Peyer's patch (tissue), 4 donors: ENCODE data around the gene SSPN. TPM values are rescaled to one million over a fixed set of nuclear protein-coding genes. Genes with fewer than 3 reads are reported as not detected.

Experiments
- DNase-seq, 3 donors: peaks; one replicate each; pipeline ENCODE4 v3.0.0-alpha.2; 2017 to 2019
- H3K27ac ChIP-seq, 4 donors: fragments of 200-600 bp; sonication (generic); one replicate each; pipeline ENCODE4 v1.5.1; 2016 to 2019
- H3K27me3 ChIP-seq, 2 donors: fragments of 200-600 bp; sonication (generic); one replicate each; pipeline ENCODE4 v1.5.1; 2019
- H3K36me3 ChIP-seq, 3 donors: fragments of 200-600 bp; sonication (generic); one replicate each; pipeline ENCODE4 v1.5.1; 2016 to 2019
- H3K4me1 ChIP-seq, 4 donors: fragments of 200-600 bp; sonication (generic); one replicate each; pipeline ENCODE4 v1.5.1; 2016 to 2019
- H3K4me3 ChIP-seq, 4 donors: fragments of 200-600 bp; sonication (generic); 1 replicate in 3 of 4; 2 replicates in 1 of 4; pipeline ENCODE4 v1.5.1; 2016 to 2019; ENCODE audit warnings: mild to moderate bottlenecking in 1 of 4
- H3K9me3 ChIP-seq, 4 donors: fragments of 200-600 bp; sonication (generic); one replicate each; pipeline ENCODE4 v1.5.1; 2016 to 2019; ENCODE audit warnings: mild to moderate bottlenecking in 1 of 4
- CTCF ChIP-seq, 6 experiments: fragments of 450-650 bp in 4 of 6; fragments of 200-600 bp in 2 of 6; sonication (generic) in 1 of 6; IDR thresholded peaks; one replicate each; pipeline ENCODE4 v1.5.1; 2017 to 2019; ENCODE audit warnings: antibody characterized with exemption in 6 of 6, mild to moderate bottlenecking in 3 of 6, moderate library complexity in 1 of 6
- POLR2A ChIP-seq, 2 donors: fragments of 450-650 bp; IDR thresholded peaks; one replicate each; pipeline ENCODE4 v1.5.1; 2017; ENCODE audit warnings: antibody characterized with exemption in 2 of 2, mild to moderate bottlenecking in 2 of 2, moderate library complexity in 2 of 2
- total RNA-seq, 4 donors: library from RNA; depleted of rRNA; stranded (reverse); fragments of >200 nt; gene quantifications; one replicate each; pipeline ENCODE4 v1.1.0, GENCODE V29; 2016

The SSPN gene
- total RNA-seq, 4 donors from 2014 or later: 3.0 to 10.9 (median 6.5) TPM

- H3K27me3 ChIP-seq: no peaks in the 10 kb centered on the region
Measured at GRCh38 chr12:26297396-26298070, 102.2 kb downstream of the SSPN start.

GRCh38 chr12:26298785-26299621 is 103.6 kb downstream of the SSPN start:
- TF ChIP-seq CTCF (IDR thresholded peaks at IDR 0.05) (peak in 5 of 6 experiments; percentile 5 to 43 (median 35)), POLR2A (IDR thresholded peaks at IDR 0.05) (no peak)
- no peaks in the 10 kb centered on the region for H3K27me3 ChIP-seq
- peak overlapping the region; percentile 23 to 61 (median 55) for H3K27ac ChIP-seq
- H3K9me3 ChIP-seq: no peaks in the 10 kb centered on the region
- DNase-seq: no peak
- H3K4me3 ChIP-seq: peak overlapping the region in 1 of 4 donors; percentile 26
- H3K36me3 ChIP-seq: no peaks in the 10 kb centered on the region
- peaks cover 0 to 14% (median 4%) of the 10 kb centered on the region in 4 donors for H3K4me1 ChIP-seq

More at GRCh38 chr12:26297396-26298070, 102.2 kb downstream of the SSPN start:
- TF ChIP-seq POLR2A (IDR thresholded peaks at IDR 0.05) (no peak), CTCF (IDR thresholded peaks at IDR 0.05) (no peak)
- no peak overlapping the region for H3K27ac ChIP-seq
- DNase-seq: no peak
- H3K9me3 ChIP-seq: no peaks in the 10 kb centered on the region
- peaks cover 0 to 14% (median 4%) of the 10 kb centered on the region in 4 donors for H3K4me1 ChIP-seq
- H3K4me3 ChIP-seq: no peak overlapping the region
- H3K36me3 ChIP-seq: no peaks in the 10 kb centered on the region

- TF ChIP-seq CTCF (IDR thresholded peaks at IDR 0.05) (no peak), POLR2A (IDR thresholded peaks at IDR 0.05) (no peak)
- DNase-seq: no peak
- H3K4me1 ChIP-seq: peaks cover 0 to 14% (median 4%) of the 10 kb centered on the region in 4 donors
- no peaks in the 10 kb centered on the region for H3K9me3 ChIP-seq
- H3K27me3 ChIP-seq: no peaks in the 10 kb centered on the region
- no peak overlapping the region for H3K4me3 ChIP-seq
- peak overlapping the region in 1 of 4 donors; percentile 53 for H3K27ac ChIP-seq
- H3K36me3 ChIP-seq: no peaks in the 10 kb centered on the region
Measured at GRCh38 chr12:26299751-26300150, 104.4 kb downstream of the SSPN start.

Other genes starting within 250 kb of the SSPN start
- gene RASSF8, start 236.9 kb upstream of the SSPN start, total RNA-seq: 10 to 100 TPM in 3 of 4 donors, 1 to 10 TPM in 1; 1.2 to 56.9 (median 12.0) TPM
- gene BHLHE41, start 70.5 kb upstream of the SSPN start, total RNA-seq: 10 to 100 TPM in 1 of 4 donors, 1 to 10 TPM in 2, under 1 TPM in 1; 0.18 to 11.6 (median 2.2) TPM